B cell (primary cell): ENCODE data around the gene MANBA.

ENCODE experiments used
- CTCF ChIP-seq: fragments of 200-600 bp; IDR thresholded peaks from one replicate; pipeline ENCODE4 v1.8.0; 2022; ENCODE audit warnings: antibody characterized with exemption, mild to moderate bottlenecking
- EZH2 ChIP-seq: IDR thresholded peaks from 2 replicates; pipeline ENCODE4 v1.6.1; 2012; ENCODE audit warnings: borderline replicate concordance, low read depth, mild to moderate bottlenecking, moderate library complexity, low read length; ENCODE audit not compliant: insufficient read depth, poor library complexity, severe bottlenecking

DNA sequence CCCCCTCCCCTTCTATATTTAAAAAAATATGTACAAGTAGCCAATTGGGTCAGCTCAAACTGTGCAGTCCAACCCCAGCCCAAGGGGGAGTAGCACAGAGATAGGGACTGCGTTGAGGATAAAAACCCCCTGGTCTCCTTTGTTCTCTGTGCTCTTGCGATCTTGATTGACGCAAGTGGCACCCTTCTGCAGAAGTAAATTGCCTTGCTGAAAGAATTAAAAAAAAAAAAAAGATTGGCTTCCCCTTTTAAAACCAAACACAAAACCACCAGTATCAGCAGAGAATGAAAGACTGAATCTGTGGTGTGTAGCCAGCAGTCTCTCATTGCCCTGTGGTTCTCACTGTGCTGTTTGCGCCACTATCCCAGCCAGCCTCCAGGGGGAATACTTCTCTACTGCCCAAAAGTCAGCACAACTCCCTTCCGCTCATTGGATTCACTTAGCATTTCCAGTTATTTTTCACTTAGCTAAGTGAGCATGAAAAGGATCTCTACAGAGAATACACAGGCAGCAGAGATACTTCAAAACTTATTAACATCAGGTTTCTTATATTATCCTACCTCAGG lies 29.7 kb downstream of the MANBA start:
- TF ChIP-seq CTCF (no peak), EZH2 (no peak)
